Activated effector memory CD4-positive, alpha-beta T cell treated with anti-CD3 and anti-CD28 coated beads, Interleukin-2, amount 50 U/mL, for 16 hours (primary cell): ENCODE measurements around the gene C10orf143.
"Not testable (repeated sequence)": the region's sequence is repeated elsewhere in the genome, so short reads cannot be mapped to it uniquely, and the experiment has no call there.

Experiments used
- DNase-seq: peaks from one replicate; pipeline ENCODE4 v3.0.0-alpha.2; 2020

The C10orf143 gene

DNA sequence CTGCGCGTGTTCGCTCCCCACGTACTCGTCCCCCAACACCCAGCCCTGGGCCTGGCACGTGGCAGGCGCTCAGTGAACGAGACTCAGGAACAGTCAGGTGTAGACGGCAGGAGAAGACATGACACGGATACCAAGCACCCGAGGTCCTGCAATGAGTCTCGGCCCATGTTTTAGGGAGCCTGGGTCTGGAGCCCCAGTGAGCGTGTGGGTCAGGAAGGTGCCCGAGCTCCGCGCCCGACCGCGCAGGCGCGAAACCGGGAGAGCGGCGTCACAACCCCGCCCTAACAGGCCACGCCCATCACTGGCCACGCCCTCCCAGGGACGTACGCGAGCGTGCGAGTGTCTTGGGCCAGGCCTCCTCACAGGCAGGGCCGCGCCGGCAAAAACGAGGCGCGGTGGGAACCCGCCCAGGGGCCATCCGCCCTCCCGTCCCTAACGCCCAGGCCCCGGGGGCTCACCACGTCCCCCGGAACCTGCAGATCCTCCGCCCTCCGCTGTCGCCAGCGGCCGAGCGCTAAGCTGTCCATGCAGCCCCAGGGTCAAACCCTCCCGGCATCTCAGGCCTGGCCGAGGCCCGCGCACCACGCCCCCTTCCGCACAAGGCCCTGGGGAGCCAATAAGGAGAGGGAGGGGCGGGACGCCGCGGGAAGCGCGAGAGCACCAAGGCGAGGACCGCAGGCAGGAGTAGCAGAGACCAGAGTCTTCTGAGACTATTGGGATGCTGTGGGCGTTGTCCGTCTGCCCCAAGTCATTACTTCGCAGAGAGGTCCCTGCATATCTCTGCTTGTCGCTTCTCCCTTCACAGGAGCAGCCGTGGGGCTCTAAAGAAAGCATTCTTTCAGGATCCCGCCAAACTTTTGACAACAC, at the start of gene C10orf143:
Gene C10orf143 (minus strand): TSS at position 585 of the 867 bp plus-strand sequence. CDS start 58 bp downstream, at position 527.
- peak; percentile 99 for DNase-seq

DNA sequence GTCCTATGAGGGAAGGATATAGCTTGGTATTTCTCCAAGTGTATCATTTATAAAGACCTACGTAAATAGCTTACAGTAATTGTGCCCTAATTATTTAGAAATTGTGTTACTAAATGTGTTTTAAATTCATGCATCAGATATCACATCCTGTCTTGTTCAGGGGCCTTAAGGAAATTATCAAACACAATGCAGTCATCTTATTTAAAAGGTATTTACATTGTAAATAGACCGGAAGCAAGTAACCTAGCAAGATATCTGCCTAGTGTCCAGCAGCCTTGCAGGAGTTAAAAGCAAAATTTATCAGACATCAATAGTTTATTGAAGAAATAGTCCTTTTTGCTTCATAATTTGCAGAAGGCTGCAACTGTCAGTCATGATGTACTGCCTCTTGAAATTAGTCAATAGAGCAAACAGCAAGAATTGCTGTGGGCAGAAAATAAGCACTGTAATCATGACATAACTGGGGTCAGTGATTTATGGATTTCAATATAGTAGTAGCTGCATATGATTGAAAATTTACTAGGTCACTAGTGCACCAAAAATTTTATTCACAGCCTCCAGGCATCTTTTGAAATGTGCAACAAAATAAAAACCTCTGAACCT, 48.7 kb upstream of the C10orf143 start:
- DNase-seq, result no peak

- DNase-seq, result no peak
These were observed 35.4 kb upstream of the C10orf143 start for GRCh38 chr10:130146042-130146441.

DNA sequence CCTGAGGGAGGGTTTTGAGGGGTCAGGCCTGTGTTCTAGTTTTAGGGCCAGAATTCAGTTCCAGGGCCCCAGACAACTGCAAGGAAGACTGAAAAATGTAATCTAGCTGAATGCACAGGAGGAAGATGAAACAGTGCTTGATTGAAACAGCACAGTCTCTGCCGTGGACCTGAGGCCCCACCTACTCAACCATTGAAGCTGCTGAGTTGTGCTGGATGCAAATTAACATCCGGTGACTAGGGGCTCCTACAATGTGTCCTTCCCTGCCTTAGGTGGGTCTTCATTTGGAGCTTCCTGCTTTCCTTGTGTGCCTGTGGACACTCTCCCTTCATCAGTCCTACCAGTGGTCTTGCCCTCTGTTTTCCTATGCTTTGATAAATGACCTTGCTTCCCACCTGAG, 31.2 kb upstream of the C10orf143 start:
- peak; percentile 66 for DNase-seq

DNA sequence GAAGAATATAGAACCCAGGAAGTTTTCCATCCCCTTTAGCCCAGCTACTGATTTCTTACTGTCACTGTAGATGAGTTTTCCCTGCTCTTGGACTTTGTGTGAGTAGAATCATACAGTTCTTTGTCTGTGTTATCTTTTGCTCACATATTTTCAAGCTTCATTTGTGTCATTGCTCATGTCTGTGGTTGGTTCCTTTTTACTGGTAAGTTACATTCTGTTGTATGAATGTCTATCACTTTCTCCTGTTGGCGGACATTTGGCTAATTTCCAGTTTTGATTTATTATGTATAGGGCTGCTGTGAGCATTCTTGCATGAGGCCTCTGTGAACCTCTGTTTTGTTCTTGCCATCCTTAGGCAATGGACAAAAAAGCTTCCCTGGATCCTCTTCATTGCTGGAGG, 30.8 kb upstream of the C10orf143 start:
- no peak for DNase-seq

DNA sequence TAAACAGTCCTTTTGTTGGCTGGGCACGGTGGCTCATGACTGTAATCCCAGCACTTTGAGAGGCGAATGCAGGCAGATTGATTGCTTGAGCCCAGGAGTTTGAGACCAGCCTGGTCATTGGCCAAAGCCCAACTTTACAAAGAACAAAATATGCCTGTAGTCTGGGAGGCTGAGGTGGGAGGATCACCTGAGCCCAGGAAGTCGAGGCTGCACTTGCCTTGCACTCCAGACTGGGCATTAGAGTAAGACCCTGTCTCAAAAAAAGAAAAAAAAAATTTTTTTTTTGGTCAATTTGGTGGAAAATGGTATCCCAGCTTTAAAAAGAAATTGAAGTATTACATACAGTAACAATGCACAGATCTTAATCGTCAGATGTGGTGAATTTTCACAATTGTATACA, 30.4 kb upstream of the C10orf143 start:
- no peak for DNase-seq

GRCh38 chr10:130140425-130140824, 29.8 kb upstream of the C10orf143 start:
- DNase-seq, result no peak

DNA sequence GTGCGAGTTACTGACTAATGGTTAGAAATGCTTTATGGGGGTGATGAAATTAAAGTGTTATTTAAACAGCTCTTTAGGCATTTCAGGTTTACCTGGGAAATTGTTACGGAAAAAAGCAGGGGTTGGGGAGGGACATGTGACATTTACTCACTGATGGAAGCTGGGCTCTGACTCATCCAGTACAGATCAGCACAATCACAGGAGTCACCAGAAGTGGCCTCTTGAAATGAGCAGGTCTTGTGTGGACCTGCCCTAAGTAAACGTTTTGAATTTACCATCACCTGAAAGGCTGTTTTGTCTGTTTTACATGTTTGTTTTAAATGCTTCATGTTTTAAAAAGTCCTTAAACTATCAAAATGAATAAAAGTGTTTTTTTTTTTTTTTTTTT, 27.8 kb upstream of the C10orf143 start:
- peak; percentile 69 for DNase-seq

- no peak for DNase-seq
These were observed 27.2 kb upstream of the C10orf143 start for GRCh38 chr10:130137659-130138478.

DNA sequence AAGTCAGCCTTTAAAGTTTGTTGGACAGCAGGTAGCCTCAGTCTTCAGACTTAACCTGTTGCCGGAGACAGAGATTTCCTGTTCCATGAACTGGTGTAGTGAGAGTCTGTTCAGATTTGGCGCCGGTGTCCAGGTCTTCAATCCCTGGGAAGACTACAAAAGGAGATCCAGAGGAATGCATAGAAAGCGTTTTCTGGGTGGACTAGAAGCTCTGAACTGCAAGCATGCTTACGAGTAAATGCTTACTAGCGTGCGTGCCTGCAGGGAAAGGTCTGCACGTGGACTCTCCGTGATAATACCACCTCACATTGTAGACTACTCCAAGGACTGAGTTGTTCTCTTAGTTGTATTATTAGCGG, 26.4 kb upstream of the C10orf143 start:
- no peak for DNase-seq

DNA sequence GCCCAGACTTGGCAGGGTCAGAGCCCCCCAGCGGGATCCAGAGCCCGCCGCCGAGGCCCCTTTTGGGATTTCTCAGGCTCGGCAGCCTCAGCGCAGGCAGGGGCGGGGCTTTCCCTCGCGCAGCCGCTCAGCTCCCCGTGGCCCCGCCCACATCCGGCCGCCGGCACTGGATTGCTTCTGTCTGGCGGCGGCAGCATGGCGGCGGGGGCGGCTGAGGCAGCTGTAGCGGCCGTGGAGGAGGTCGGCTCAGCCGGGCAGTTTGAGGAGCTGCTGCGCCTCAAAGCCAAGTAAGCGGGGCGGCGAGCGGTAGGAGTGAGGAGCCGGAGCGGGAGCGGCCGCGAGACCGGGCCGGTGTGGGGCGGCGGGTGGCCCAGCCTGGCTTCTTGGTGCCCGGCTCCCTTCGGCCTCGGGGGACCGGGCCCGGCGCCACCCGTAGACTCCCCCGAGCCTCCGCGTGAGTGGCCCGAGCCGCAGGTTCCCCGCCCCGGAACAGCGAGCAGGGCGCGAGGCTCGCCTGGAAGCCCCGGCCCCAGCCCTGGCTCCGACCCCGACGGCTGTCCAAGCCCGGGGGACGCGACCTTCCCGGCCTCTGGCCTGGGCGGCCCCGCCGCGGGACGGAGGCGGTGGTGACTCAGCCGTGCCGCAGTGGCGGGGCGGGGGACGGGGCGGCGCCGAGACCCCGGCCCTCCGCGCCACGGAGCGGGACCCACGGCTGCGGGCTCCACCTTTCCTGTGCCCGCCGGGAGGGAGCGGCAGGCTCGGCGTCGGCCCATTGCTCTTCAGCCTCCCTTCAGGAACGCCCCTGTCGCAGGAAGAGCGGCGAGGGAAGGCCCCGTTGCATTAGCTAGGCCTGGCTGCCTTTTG, 25.8 kb upstream of the C10orf143 start, which contains the start of gene GLRX3:
Gene GLRX3 (plus strand): TSS at position 166 of the 864 bp plus-strand sequence. CDS start 30 bp downstream, at position 196.
- DNase-seq, result peak; percentile 96

- no peak for DNase-seq
These were observed 25.1 kb upstream of the C10orf143 start for GRCh38 chr10:130135676-130136225.

- no peak for DNase-seq
These were observed 18.3 kb upstream of the C10orf143 start for GRCh38 chr10:130128922-130129321.

DNA sequence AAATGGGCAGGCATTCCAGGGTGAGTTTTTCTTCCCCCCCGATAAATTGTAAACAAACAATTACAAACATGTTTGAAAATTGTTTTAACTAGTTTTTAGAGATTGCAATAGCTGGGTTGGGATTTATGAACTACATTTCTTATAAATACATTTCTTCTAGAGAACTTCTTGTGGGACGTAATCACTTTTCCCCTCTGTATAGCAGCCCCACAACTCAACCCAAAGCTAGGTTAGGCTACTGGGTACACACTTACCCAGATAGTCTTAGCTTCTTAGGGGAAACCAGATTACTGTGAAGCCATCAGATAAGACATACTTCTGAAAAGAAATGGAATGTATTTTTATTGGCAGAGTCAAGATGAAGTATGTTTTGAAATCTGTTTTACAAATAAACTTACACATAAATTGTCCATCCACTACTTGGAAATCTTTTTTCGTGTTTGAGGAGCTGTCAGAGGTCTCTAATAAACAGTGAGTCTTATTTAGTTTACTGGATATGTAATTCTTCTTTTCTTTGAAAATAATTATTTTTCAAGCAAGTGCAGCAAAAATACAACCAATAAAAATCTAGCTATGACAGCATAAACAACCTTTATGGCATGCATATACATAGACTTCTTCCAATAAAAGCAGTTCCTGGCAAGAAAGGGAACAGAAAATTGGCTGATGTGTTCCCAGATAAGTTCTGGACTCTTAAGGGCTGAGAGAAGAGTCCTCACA, 17.6 kb upstream of the C10orf143 start:
- DNase-seq, result no peak

DNA sequence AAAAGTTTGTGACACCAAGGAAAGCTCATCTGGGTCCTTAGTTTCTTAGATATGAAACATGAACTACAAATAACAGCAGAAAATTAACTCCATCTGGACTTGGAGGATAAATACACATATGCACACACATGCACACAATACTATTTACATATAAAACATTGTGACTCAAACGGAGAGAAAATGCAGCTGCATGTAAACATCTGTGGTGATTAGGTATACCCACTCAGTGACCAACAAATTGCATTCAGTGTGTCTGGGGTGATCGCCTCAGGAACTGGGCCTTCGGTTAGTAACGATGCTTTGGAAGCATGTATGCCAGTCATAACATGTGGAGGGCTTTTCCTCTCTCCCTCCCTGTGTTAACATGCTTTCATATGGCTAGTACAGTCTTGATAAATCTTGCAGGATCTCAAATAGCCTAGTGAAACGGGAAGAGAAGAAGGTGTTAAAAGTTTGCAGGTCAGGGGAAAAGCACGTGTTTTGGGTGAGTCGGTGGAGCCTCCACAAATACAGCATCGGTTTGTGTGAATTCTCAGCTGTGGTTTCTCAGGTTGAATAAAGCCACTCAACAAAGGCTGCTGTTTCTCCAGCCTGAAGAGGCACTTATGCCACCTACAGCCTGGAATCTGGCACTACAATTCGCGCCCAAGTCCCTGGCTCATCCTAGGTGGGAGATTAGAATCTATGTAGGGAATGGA, 16.9 kb upstream of the C10orf143 start:
- DNase-seq, result peak; percentile 82

- DNase-seq, result no peak
These were observed 11.0 kb upstream of the C10orf143 start for GRCh38 chr10:130121486-130122079.

DNA sequence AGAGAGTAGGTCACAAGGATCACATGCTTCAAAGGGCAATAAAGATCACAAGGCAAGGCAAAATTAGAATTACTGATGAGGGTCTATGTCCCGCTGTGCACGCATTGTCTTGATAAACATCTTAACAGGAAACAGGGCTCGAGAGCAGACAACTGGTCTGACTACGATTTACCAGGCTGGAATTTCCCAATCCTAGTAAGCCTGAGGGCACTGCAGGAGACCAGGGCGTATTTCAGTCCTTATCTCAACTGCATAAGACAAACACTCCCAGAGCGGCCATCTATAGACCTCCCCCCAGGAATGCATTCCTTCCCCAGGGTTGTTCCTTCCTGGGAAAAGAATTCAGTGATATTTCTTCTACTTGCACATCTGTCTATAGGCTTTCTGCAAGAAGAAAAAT, 6.9 kb upstream of the C10orf143 start:
- not testable (repeated sequence) for DNase-seq

DNA sequence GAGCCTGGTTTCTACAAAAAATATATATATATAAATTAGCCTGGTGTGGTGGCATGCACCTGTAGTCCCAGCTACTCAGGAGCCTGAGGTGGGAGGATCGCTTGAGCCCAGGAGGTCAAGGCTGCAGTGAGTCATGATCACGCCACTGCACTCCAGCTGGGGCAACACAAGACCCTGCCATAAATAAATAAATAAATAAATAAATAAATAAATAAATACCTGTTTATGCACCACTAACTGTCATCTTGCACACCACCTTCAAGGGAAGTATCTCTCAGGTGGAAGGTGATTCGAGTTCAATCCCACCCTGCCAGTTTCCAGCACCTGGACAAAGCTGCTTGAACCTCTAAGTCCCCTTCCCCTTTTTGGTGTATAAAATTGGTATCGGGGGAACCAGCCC, 6.3 kb upstream of the C10orf143 start:
- DNase-seq, result not testable (repeated sequence)

DNA sequence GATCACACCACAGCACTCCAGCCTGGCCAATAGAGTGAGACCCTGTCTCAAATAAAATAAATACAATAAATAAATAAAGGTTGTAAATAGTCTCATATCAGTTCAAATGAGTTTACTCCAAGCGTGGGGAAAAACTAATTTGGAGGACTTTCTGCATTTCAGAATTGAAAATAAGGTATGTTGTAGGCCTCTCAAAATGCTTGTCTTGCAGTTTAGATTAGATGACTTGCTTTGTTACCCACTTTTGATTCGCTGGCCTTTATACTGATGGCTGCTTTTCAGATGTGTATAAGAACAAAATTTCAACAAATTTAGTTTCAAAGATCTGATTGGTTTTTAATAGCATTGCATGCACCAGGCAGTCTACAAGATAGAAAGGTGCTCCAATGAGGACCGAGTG, 2.2 kb upstream of the C10orf143 start:
- no peak for DNase-seq

- peak; percentile 68 for DNase-seq
These were observed 1.2 kb upstream of the C10orf143 start for GRCh38 chr10:130111852-130112180.
